Measurements from ENCODE around the gene TMA16.

TMA16 gene

DNA sequence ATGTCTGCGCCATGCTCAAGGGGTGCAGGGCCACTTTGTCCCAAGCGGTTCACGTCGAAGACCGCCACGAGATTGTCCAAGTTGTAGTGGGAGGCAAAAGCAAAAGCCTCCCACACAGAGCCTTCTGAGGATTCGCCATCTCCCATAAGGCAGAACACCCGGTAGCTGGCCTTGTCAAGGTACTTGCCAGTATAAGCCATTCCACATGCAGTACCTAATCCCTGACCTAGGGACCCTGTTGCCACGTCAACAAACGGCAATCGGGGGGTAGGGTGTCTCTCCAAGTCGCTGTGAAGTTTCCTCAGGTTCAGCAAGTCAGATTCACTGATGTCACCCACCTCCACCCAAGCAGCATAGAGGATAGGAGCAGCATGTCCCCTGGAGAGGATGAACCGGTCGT, 21.4 kb upstream of the TMA16 start:
- no peak for TF ChIP-seq CTCF (IDR thresholded peaks at IDR 0.05; ENCODE audit: low read depth, low read length)
- no peak overlapping the region for H3K4me3 ChIP-seq (ENCODE audit: low read depth, low read length)

DNA sequence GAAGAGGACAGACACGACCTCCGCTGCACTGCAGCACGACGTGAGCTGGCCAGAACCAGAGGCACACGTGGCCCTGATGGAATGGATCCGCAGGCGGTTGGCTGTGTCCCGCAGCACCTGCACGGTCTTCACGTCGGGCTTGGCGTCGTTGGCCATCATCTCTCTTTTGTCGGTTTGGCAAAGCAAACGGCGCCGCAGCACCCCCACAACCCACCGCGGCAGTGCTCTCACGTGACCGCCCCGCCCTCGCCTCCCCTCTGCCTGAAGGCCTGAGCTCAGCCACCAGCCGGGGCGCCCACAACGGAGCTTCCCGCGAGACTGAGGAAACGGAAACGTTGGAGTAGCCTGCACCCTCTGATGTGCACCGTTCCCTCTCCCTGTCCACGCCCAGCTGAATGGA, 20.9 kb upstream of the TMA16 start, which contains the start of gene TKTL2:
Gene TKTL2, minus strand, starts transcription at position 179 of the 400 bp plus-strand sequence. Its CDS starts 20 bp downstream, at position 159.
- H3K4me3 ChIP-seq (ENCODE audit: low read depth, low read length): no peak within 1 kb of the TSS
- no peak for TF ChIP-seq CTCF (IDR thresholded peaks at IDR 0.05; ENCODE audit: low read depth, low read length)

DNA sequence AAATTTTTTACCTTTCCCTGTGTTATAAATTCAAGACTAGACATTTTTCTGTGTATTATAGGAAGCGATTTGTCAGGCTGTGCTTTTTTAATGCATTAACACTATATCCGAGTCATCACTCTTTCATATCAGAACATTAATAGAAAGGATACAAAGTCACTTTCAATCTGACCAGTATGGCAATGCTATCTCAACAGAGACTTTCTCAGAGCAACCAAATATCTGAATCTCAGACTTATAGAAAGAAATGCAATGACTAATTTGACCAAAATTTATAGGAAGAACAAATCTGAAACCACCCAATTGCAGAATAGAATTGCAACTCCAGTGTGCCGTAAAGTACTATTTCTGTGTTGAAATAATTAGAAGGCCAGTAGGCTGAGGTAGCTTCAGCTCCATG, 20.5 kb upstream of the TMA16 start:
- H3K4me3 ChIP-seq (ENCODE audit: low read depth, low read length): no peak overlapping the region
- TF ChIP-seq CTCF (IDR thresholded peaks at IDR 0.05; ENCODE audit: low read depth, low read length): no peak

DNA sequence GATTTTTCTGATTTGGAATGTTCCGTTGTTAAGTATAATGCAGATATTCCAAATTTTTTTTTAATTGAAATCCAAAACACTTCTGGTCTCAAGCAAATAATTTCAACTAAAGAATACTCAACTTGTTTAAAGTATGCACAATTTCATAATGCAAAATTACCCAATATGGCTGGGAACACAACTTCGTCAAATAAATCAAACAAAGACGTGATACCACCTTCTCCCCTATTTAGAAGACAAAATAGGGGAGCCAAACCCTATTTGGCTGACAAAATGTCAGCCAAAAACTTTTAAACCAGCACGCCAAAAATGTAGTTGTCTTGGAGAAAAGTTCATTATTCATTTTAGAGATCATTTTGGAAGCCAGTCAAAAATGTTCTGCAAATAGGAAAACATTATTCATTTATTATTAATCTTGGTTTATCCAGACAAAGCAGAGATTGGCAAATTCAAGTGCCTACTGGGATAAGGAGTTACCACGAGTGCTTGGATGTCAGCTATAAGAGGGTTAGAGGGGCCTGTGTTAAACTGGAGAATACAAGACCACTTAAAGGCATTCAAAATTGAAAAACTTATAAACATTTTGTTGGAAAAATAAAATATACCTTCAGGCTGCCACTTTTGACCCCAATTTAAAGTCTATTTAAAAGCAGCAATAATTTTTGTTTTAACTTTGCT, 17.6 kb upstream of the TMA16 start:
- no peak overlapping the region for H3K4me3 ChIP-seq (ENCODE audit: low read depth, low read length)
- TF ChIP-seq CTCF (IDR thresholded peaks at IDR 0.05; ENCODE audit: low read depth, low read length): no peak

DNA sequence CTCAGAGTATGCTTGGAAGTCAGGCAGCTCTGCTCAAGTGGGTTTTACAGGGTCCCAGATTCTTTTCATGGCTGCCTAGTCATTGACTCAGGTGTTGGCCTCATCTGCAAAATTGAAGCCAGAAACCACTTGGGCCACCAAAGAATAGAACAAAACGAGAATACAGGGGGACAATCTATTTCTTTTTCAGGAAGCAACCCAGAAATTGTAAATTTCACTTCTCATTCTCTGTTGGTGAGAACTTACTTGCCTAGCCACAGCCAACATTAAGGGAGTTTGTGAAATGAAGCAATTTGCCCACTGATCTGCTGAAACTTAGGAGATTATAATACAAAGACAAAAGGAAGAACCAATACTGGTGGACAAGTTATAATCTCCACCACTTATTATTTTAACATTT, 12.3 kb upstream of the TMA16 start:
- TF ChIP-seq CTCF (IDR thresholded peaks at IDR 0.05; ENCODE audit: low read depth, low read length): no peak
- no peak overlapping the region for H3K4me3 ChIP-seq (ENCODE audit: low read depth, low read length)

DNA sequence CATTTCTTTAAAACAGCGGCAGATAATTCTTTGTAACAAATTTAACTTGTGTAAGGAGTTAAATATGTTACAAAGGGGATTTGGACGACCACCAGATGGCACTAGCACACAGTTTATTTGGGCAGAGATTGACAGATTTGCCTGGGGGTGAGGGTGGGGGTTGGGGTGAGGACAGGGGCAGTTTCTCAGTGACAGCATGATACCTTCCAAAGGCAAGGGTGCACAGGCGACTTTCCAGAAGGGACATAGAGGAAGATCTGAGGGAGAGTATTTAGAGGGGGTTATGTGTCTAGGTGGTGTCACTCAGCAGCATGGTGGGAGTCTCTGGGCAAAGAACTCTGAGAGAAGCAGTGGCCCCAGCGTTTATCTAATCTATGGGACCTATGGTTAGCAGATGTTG, 9.6 kb upstream of the TMA16 start:
- peak; percentile 44 for TF ChIP-seq CTCF (IDR thresholded peaks at IDR 0.05; ENCODE audit: low read depth, low read length)

GRCh38 chr4:163485589-163485988, 8.9 kb upstream of the TMA16 start:
- H3K4me3 ChIP-seq (ENCODE audit: low read depth, low read length): no peak overlapping the region
- TF ChIP-seq CTCF (IDR thresholded peaks at IDR 0.05; ENCODE audit: low read depth, low read length): no peak

More for the DNA sequence above, 9.6 kb upstream of the TMA16 start:
- no peak overlapping the region for H3K4me3 ChIP-seq (ENCODE audit: low read depth, low read length)
